Omental fat pad (tissue), 4 donors: ENCODE data around the gene SLC17A1. TPM values are rescaled to one million over a fixed set of nuclear protein-coding genes. Genes with fewer than 3 reads are reported as not detected.

ENCODE experiments used
- ATAC-seq: fragments of 150-250 bp; one replicate; pipeline ENCODE4 v1.9.1; 2016; ENCODE audit warnings: mild to moderate bottlenecking, moderate library complexity; ENCODE audit not compliant: low FRiP score
- DNase-seq: peaks from one replicate; pipeline ENCODE4 v3.0.0-alpha.2; 2019; ENCODE audit warnings: low spot score
- CTCF ChIP-seq, 3 donors: fragments of 450-650 bp; IDR thresholded peaks; one replicate each; pipeline ENCODE4 v1.5.1; 2016 to 2017; ENCODE audit warnings: antibody characterized with exemption in 3 of 3, mild to moderate bottlenecking in 3 of 3, moderate library complexity in 2 of 3
- total RNA-seq, 4 donors: library from RNA; depleted of rRNA; stranded (reverse); fragments of >200 nt; gene quantifications; one replicate each; pipeline ENCODE4 v1.1.0, GENCODE V29; 2016

SLC17A1 gene
- total RNA-seq, 4 donors from 2014 or later: not detected

- TF ChIP-seq CTCF (IDR thresholded peaks at IDR 0.05): no peak
- no peak for DNase-seq
- ATAC-seq: no peak
These were observed 818 bp upstream of the SLC17A1 start for GRCh38 chr6:25832670-25833069.

GRCh38 chr6:25832307-25832662 is 433 bp upstream of the SLC17A1 start:
- no peak for ATAC-seq
- DNase-seq: no peak
- TF ChIP-seq CTCF (IDR thresholded peaks at IDR 0.05): no peak

- DNase-seq (no peak), ATAC-seq (no peak)
- TF ChIP-seq CTCF (IDR thresholded peaks at IDR 0.05): no peak
These were observed 1.4 kb downstream of the SLC17A1 start for GRCh38 chr6:25830458-25830857.

- no peak for TF ChIP-seq CTCF (IDR thresholded peaks at IDR 0.05)
- DNase-seq (no peak), ATAC-seq (no peak)
These were observed 2.5 kb downstream of the SLC17A1 start for GRCh38 chr6:25829375-25829774.

- TF ChIP-seq CTCF (IDR thresholded peaks at IDR 0.05): no peak
- no peak for DNase-seq
These were observed 10.5 kb downstream of the SLC17A1 start for GRCh38 chr6:25821341-25821740.

GRCh38 chr6:25816252-25816651 is 15.6 kb downstream of the SLC17A1 start:
- no peak for ATAC-seq
- no peak for TF ChIP-seq CTCF (IDR thresholded peaks at IDR 0.05)
- DNase-seq: no peak

More at GRCh38 chr6:25821341-25821740, 10.5 kb downstream of the SLC17A1 start:
- ATAC-seq: no peak

- ATAC-seq (no peak), DNase-seq (no peak)
- TF ChIP-seq CTCF (IDR thresholded peaks at IDR 0.05): no peak
These were observed 16.7 kb downstream of the SLC17A1 start for GRCh38 chr6:25815194-25815593.
